KMS-11 (cell line): ENCODE data around the gene CCDC157.

Experiments used
- H2AFZ ChIP-seq: fragments of 200-600 bp; sonication (generic); 2 replicates; pipeline ENCODE4 v1.6.1; 2016; ENCODE audit warnings: antibody characterized with exemption, mixed run types, low read depth
- H3K27ac ChIP-seq: fragments of 200-600 bp; sonication (generic); 2 replicates; pipeline ENCODE4 v1.6.1; 2016; ENCODE audit warnings: mild to moderate bottlenecking, mixed run types
- H3K27me3 ChIP-seq: fragments of 200-600 bp; sonication (generic); 2 replicates; pipeline ENCODE4 v1.6.1; 2017; ENCODE audit warnings: mild to moderate bottlenecking, low read depth, mixed run types, moderate library complexity; ENCODE audit not compliant: insufficient read depth
- H3K36me3 ChIP-seq: fragments of 200-600 bp; sonication (generic); 2 replicates; pipeline ENCODE4 v1.6.1; 2017; ENCODE audit warnings: mild to moderate bottlenecking, mixed run types; ENCODE audit not compliant: insufficient read depth
- H3K4me1 ChIP-seq: fragments of 200-600 bp; sonication (generic); 2 replicates; pipeline ENCODE4 v1.6.1; 2016; ENCODE audit warnings: mild to moderate bottlenecking, low read depth, mixed run types; ENCODE audit not compliant: poor library complexity, severe bottlenecking
- H3K4me2 ChIP-seq: fragments of 200-600 bp; sonication (generic); 2 replicates; pipeline ENCODE4 v1.7.0; 2016; ENCODE audit warnings: mild to moderate bottlenecking, mixed run types
- H3K4me3 ChIP-seq: fragments of 200-600 bp; sonication (generic); IDR thresholded peaks from 2 replicates; pipeline ENCODE4 v1.6.1; 2017; ENCODE audit warnings: low read depth, low read length, mixed read lengths; ENCODE audit not compliant: insufficient read depth
- H3K79me2 ChIP-seq: fragments of 200-600 bp; sonication (generic); 2 replicates; pipeline ENCODE4 v1.6.1; 2016; ENCODE audit warnings: low read depth, mixed run types; ENCODE audit not compliant: insufficient read depth
- H3K9ac ChIP-seq: fragments of 200-600 bp; sonication (generic); 2 replicates; pipeline ENCODE4 v1.6.1; 2016; ENCODE audit warnings: mild to moderate bottlenecking, mixed run types
- H4K20me1 ChIP-seq: fragments of 200-600 bp; sonication (generic); 2 replicates; pipeline ENCODE4 v1.6.1; 2016; ENCODE audit warnings: mild to moderate bottlenecking, mixed run types; ENCODE audit not compliant: insufficient read depth
- CTCF ChIP-seq: fragments of 200-600 bp; sonication (generic); conservative IDR thresholded peaks from 2 replicates; pipeline ENCODE4 v1.6.1; 2017; ENCODE audit warnings: low read depth, mild to moderate bottlenecking, antibody characterized with exemption, low read length, moderate library complexity, mixed read lengths

CCDC157 gene

GRCh38 chr22:30373331-30374325, 16.8 kb downstream of the CCDC157 start:
- Histone ChIP-seq H3K4me3 (no peak overlapping the region), H3K36me3 (no peaks in the 10 kb centered on the region), H3K4me2 (no peak overlapping the region), H2AFZ (no peak overlapping the region), H3K27me3 (no peaks in the 10 kb centered on the region), H3K79me2 (no peaks in the 10 kb centered on the region), H3K27ac (no peak overlapping the region), H3K9ac (no peak overlapping the region), H3K4me1 (no peaks in the 10 kb centered on the region), H4K20me1 (no peaks in the 10 kb centered on the region)
- TF ChIP-seq CTCF: no peak

- no peak overlapping the region for H3K27ac ChIP-seq
- no peaks in the 10 kb centered on the region for H3K36me3 ChIP-seq
- no peak overlapping the region for H2AFZ ChIP-seq
- no peak for TF ChIP-seq CTCF
- no peaks in the 10 kb centered on the region for H3K79me2 ChIP-seq
- H3K27me3 ChIP-seq: no peaks in the 10 kb centered on the region
- H3K4me3 ChIP-seq: no peak overlapping the region
- H3K4me2 ChIP-seq: no peak overlapping the region
- no peak overlapping the region for H3K9ac ChIP-seq
- H4K20me1 ChIP-seq: no peaks in the 10 kb centered on the region
- H3K4me1 ChIP-seq: no peaks in the 10 kb centered on the region
These were observed 18.6 kb downstream of the CCDC157 start for GRCh38 chr22:30375312-30375849.

- Histone ChIP-seq H3K4me2 (no peak overlapping the region), H3K4me3 (no peak overlapping the region), H3K27me3 (no peaks in the 10 kb centered on the region), H3K9ac (no peak overlapping the region), H3K79me2 (no peaks in the 10 kb centered on the region), H4K20me1 (no peaks in the 10 kb centered on the region), H3K4me1 (no peaks in the 10 kb centered on the region), H2AFZ (no peak overlapping the region), H3K27ac (no peak overlapping the region), H3K36me3 (no peaks in the 10 kb centered on the region)
- no peak for TF ChIP-seq CTCF
These were observed 23.2 kb downstream of the CCDC157 start for GRCh38 chr22:30380011-30380410.

- no peaks in the 10 kb centered on the region for H3K27me3 ChIP-seq
- no peaks in the 10 kb centered on the region for H4K20me1 ChIP-seq
- no peak overlapping the region for H3K9ac ChIP-seq
- H3K27ac ChIP-seq: no peak overlapping the region
- H3K79me2 ChIP-seq: no peaks in the 10 kb centered on the region
- TF ChIP-seq CTCF: no peak
- no peaks in the 10 kb centered on the region for H3K36me3 ChIP-seq
- H3K4me1 ChIP-seq: no peaks in the 10 kb centered on the region
- H3K4me3 ChIP-seq: no peak overlapping the region
- no peak overlapping the region for H2AFZ ChIP-seq
- no peak overlapping the region for H3K4me2 ChIP-seq
These were observed 24.5 kb downstream of the CCDC157 start for GRCh38 chr22:30381264-30381663.
